ENCODE data around the gene RNF17. TPM values are rescaled to one million over a fixed set of nuclear protein-coding genes. Genes with fewer than 3 reads are reported as not detected.
A peak's percentile ranks its signal among the peaks of the same experiment; 100 is the strongest.

The RNF17 gene
- total and polyA plus RNA-seq, 8 donors = 0.15 to 0.43 (median 0.18) TPM; not detected in 5

- H3K4me3 ChIP-seq = peak overlapping the region; percentile 74 to 88 (median 78)
- H3K36me3 ChIP-seq = no peaks in the 10 kb centered on the region
- intact Hi-C loops (cut with DNase I; ENCODE audit: low total_unique reads) = no loop called here
- H3K27me3 ChIP-seq = no peaks in the 10 kb centered on the region
- H3K9me3 ChIP-seq = no peaks in the 10 kb centered on the region
- H3K27ac ChIP-seq = peak overlapping the region; percentile 81 to 97 (median 95)
- peaks cover 0 to 14% (median 11%) of the 10 kb centered on the region in 4 donors for H3K4me1 ChIP-seq
- no peak for DNase-seq
- 0 to 1% (median 0%) methylated on average over 10 to 34 of the region's 34 CpGs for WGBS, 5 donors
- TF ChIP-seq POLR2AphosphoS5 (IDR thresholded peaks at IDR 0.05) (no peak), POLR2A (IDR thresholded peaks at IDR 0.05) (no peak), CTCF (IDR thresholded peaks at IDR 0.05) (no peak), EP300 (IDR thresholded peaks at IDR 0.05) (no peak)
Measured at GRCh38 chr13:24922387-24922744, 158.4 kb downstream of the RNF17 start.

GRCh38 chr13:24922745-24923591 lies 159.0 kb downstream of the RNF17 start:
- peaks cover 0 to 14% (median 11%) of the 10 kb centered on the region in 4 donors for H3K4me1 ChIP-seq
- H3K4me3 ChIP-seq = peak overlapping the region; percentile 74 to 88 (median 78)
- no peaks in the 10 kb centered on the region for H3K27me3 ChIP-seq
- H3K36me3 ChIP-seq = no peaks in the 10 kb centered on the region
- TF ChIP-seq CTCF (IDR thresholded peaks at IDR 0.05) = peak in 1 of 7 experiments; percentile 33
- no peak for TF ChIP-seq EP300 (IDR thresholded peaks at IDR 0.05)
- TF ChIP-seq POLR2AphosphoS5 (IDR thresholded peaks at IDR 0.05) = peak; percentile 70 to 96 (median 85)
- peak in 2 of 4 donors; percentile 38 to 74 for TF ChIP-seq POLR2A (IDR thresholded peaks at IDR 0.05)
- 0 to 1% (median 0%) methylated on average over 44 to 60 of the region's 60 CpGs for WGBS, 5 donors
- peak; percentile 97 to 99 for DNase-seq
- intact Hi-C loops (cut with DNase I; ENCODE audit: low total_unique reads) = no loop called here
- no peaks in the 10 kb centered on the region for H3K9me3 ChIP-seq
- peak overlapping the region; percentile 81 to 97 (median 95) for H3K27ac ChIP-seq

- Histone ChIP-seq H3K4me3 (no peak overlapping the region), H3K9me3 (no peaks in the 10 kb centered on the region), H3K4me1 (peaks cover 0 to 14% (median 11%) of the 10 kb centered on the region in 4 donors), H3K36me3 (no peaks in the 10 kb centered on the region), H3K27ac (no peak overlapping the region), H3K27me3 (peaks cover 0 to 16% (median 3%) of the 10 kb centered on the region in 3 donors)
- intact Hi-C loops (cut with DNase I; ENCODE audit: low total_unique reads) = no loop called here
- TF ChIP-seq POLR2AphosphoS5 (IDR thresholded peaks at IDR 0.05) = no peak
- TF ChIP-seq CTCF (IDR thresholded peaks at IDR 0.05) = no peak
- TF ChIP-seq EP300 (IDR thresholded peaks at IDR 0.05) = no peak
- no peak for TF ChIP-seq POLR2A (IDR thresholded peaks at IDR 0.05)
- WGBS, 5 donors = 62 to 76% (median 71%) methylated on average over 15 of the region's 15 CpGs
- peak in 1 of 2 donors; percentile 8 for DNase-seq
Measured at GRCh38 chr13:24925318-24926231, 161.6 kb downstream of the RNF17 start.

- DNase-seq = no peak
- H3K36me3 ChIP-seq = no peaks in the 10 kb centered on the region
- TF ChIP-seq POLR2AphosphoS5 (IDR thresholded peaks at IDR 0.05) = no peak
- no peak for TF ChIP-seq CTCF (IDR thresholded peaks at IDR 0.05)
- no peak for TF ChIP-seq EP300 (IDR thresholded peaks at IDR 0.05)
- no peak for TF ChIP-seq POLR2A (IDR thresholded peaks at IDR 0.05)
- no peak overlapping the region for H3K27ac ChIP-seq
- peaks cover 6 to 36% (median 13%) of the 10 kb centered on the region in 3 donors for H3K27me3 ChIP-seq
- H3K9me3 ChIP-seq = no peaks in the 10 kb centered on the region
- WGBS, 5 donors = 38 to 66% (median 59%) methylated on average over 4 of the region's 4 CpGs
- intact Hi-C loops (cut with DNase I; ENCODE audit: low total_unique reads) = no loop called here
- no peak overlapping the region for H3K4me3 ChIP-seq
- H3K4me1 ChIP-seq = peaks cover 0 to 4% (median 2%) of the 10 kb centered on the region in 4 donors
Measured at GRCh38 chr13:24927810-24928404, 163.9 kb downstream of the RNF17 start.

Data from stomach (tissue), 9 donors.